ENCODE measurements around the gene KLHL40.

The KLHL40 gene

GRCh38 chr3:42712688-42713372, 27.5 kb downstream of the KLHL40 start:
- no peak overlapping the region for H3K4me3 ChIP-seq (ENCODE audit: low read length)
- DNase-seq (ENCODE audit: low read depth), result no peak
- TF ChIP-seq CTCF (conservative IDR thresholded peaks at IDR 0.05; ENCODE audit: low read depth, low read length), result no peak

GRCh38 chr3:42713747-42714146, 28.4 kb downstream of the KLHL40 start:
- TF ChIP-seq CTCF (conservative IDR thresholded peaks at IDR 0.05; ENCODE audit: low read depth, low read length), result no peak
- H3K4me3 ChIP-seq (ENCODE audit: low read length), result no peak overlapping the region
- no peak for DNase-seq (ENCODE audit: low read depth)

GRCh38 chr3:42714171-42714852, 29.0 kb downstream of the KLHL40 start:
- TF ChIP-seq CTCF (conservative IDR thresholded peaks at IDR 0.05; ENCODE audit: low read depth, low read length), result no peak
- DNase-seq (ENCODE audit: low read depth), result peak; percentile 14
- no peak overlapping the region for H3K4me3 ChIP-seq (ENCODE audit: low read length)

- DNase-seq (ENCODE audit: low read depth), result no peak
- TF ChIP-seq CTCF (conservative IDR thresholded peaks at IDR 0.05; ENCODE audit: low read depth, low read length), result no peak
- no peak overlapping the region for H3K4me3 ChIP-seq (ENCODE audit: low read length)
Measured at GRCh38 chr3:42717306-42717705, 32.0 kb downstream of the KLHL40 start.

- no peak for TF ChIP-seq CTCF (conservative IDR thresholded peaks at IDR 0.05; ENCODE audit: low read depth, low read length)
- no peak overlapping the region for H3K4me3 ChIP-seq (ENCODE audit: low read length)
- DNase-seq (ENCODE audit: low read depth), result no peak
Measured at GRCh38 chr3:42718338-42718737, 33.0 kb downstream of the KLHL40 start.

- DNase-seq (ENCODE audit: low read depth), result no peak
- TF ChIP-seq CTCF (conservative IDR thresholded peaks at IDR 0.05; ENCODE audit: low read depth, low read length), result no peak
- no peak overlapping the region for H3K4me3 ChIP-seq (ENCODE audit: low read length)
Measured at GRCh38 chr3:42719002-42719401, 33.7 kb downstream of the KLHL40 start.

- TF ChIP-seq CTCF (conservative IDR thresholded peaks at IDR 0.05; ENCODE audit: low read depth, low read length), result no peak
- no peak overlapping the region for H3K4me3 ChIP-seq (ENCODE audit: low read length)
- DNase-seq (ENCODE audit: low read depth), result no peak
Measured at GRCh38 chr3:42720126-42720525, 34.8 kb downstream of the KLHL40 start.
